D341Med (cell line): ENCODE measurements around the gene LRSAM1.

Experiments used
- DNase-seq: peaks from one replicate; pipeline ENCODE4 v3.0.0; 2012; ENCODE audit warnings: low spot score

Gene LRSAM1

DNA sequence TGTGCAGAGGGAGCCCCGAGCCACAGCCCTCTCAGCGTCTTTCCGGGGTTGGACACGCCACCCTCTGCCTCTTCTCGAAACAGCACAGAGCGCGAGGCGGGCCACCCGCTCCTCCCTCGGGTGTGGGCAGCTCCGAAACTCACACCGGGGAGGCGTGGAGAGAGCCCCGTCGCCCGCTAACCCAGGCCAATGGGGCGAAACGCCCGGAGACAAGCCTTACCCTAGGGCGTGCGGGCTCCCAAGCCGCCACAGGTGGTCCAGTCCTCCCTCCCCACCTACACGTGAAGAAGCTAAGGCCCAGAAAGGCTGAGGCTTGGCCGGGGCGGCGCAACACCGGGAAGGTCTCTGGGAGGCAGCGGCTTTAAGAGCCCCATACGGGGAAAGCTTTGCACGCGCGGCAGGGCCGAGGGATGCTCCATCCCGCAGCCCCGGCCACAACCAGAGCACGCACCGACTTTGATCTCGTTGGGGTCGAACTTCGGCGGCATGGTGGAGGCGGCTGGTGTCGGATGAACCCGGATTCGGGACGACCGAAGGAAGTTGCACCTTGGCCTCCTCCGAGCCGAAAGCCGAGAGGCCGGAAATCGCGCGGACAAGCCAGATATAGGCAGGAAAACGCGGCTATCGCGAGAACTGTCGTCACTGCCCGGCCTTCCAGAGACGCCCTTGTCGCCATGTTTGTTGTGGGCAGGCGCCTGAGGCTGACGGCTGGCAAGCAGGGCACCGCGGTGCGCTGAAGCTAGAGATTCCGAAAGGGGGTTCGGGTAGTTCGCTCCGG is at the start of gene LRSAM1, which contains the start of gene RPL12:
Gene LRSAM1 (plus strand): TSS at position 681 of the 778 bp plus-strand sequence. CDS start 3,018 bp downstream, outside the sequence.
Gene RPL12 (minus strand): TSS at position 577 of the 778 bp plus-strand sequence. CDS start 89 bp downstream, at position 488.
- DNase-seq = peak; percentile 94

GRCh38 chr9:127402401-127403090 is 48.8 kb upstream of the LRSAM1 start:
- no peak for DNase-seq

GRCh38 chr9:127403507-127404192 is 47.7 kb upstream of the LRSAM1 start:
- no peak for DNase-seq

GRCh38 chr9:127404631-127405030 is 46.7 kb upstream of the LRSAM1 start:
- no peak for DNase-seq

GRCh38 chr9:127405344-127406125 is 45.8 kb upstream of the LRSAM1 start:
- DNase-seq = peak; percentile 58

- DNase-seq = no peak
Measured at GRCh38 chr9:127406799-127407491, 44.4 kb upstream of the LRSAM1 start.

DNA sequence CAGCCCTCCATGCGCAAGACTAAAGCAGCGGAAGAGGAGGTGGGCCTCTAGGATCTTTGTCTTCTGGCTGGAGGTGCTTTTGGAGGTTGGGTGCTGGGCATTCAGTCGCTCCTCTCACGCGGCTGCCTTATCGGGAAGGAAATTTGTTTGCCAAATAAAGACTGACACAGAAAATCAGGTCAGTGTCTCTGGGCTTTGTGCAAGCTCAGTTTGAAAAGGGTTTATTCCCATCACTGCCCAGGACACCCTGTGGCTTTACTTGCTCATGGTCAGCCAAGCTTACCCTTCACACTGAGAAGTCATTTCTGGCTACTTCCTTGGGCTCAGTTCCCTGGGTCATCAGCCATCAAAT is 43.8 kb upstream of the LRSAM1 start:
- no peak for DNase-seq

DNA sequence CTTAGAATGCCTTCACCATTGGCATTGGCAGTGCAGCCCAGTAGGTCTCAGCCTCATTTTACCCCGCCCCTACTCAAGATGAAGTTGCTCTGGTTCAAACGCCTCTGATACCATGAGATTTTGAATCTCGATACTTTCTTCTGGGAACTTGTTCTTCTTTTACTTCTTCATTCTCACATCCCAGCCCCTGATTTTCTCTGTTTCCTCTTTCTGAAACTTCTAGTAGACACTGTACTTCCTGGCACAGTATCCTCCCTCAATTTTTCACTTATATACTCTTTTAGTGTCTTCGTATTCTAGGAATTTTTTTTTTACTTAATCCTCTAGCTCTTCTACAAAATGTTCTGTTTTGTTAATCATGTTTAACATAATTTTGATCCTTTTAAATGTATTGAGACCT is 40.2 kb upstream of the LRSAM1 start:
- DNase-seq = no peak

DNA sequence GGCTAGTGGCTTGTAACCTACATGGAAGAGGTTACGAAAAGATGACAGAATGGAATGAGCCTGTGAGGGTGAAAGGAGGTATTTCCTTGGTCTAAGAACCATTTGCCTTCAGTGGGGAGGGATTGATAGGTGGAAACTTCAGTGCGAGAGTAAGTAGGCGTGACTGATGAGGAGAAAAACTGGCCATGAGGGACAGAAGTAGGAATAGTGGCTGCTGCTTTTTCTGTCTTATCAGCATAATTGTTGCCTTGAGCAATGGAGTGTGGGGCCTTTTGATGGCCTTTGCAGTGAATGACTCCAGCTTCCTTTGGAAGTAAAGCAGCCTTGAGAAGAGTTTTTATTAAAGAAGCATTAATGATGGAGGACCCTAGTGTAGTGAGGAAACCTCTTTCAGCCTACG is 36.2 kb upstream of the LRSAM1 start:
- DNase-seq = no peak

DNA sequence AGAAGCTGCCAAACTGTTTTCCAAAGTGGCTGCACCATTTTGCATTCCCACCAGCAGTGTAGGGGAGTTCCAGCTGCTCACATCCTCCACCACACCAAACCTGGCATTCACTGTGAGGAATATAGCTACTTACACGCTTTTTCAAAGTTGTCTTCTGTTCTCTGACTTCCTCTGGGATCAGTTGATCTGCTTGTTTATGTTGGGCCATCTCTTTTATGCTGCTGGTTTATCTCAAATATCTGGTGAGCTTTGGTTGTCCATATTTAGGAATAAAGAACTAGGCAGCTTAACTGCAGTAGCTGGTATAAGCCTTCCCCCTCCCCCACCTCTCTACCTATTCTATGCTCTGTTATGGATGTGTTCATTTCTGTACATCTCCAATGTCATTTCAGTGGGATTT is 35.7 kb upstream of the LRSAM1 start:
- DNase-seq = no peak

GRCh38 chr9:127417131-127418036 is 33.9 kb upstream of the LRSAM1 start:
- DNase-seq = peak; percentile 20

DNA sequence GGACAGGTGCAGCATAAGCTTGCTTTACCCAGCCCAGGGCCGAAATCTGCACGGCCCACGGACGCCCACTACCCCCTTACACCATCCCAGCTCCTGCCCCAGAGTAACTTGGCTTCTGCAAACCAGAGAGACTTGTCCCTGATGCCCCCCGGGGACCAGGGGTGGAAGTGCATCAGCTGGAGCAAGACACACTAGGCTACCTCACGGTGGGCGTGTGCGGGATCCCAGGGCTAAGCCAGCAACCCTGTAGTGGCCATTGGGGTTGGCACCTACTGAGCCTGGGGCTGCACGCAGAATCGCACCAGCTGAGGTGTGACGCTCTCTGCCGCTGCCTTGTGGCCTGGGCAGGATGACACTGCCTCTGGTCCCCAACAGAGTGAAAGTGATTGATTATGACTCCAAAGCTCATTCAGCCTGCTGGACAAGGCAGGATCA is 33.3 kb upstream of the LRSAM1 start:
- peak; percentile 72 for DNase-seq

DNA sequence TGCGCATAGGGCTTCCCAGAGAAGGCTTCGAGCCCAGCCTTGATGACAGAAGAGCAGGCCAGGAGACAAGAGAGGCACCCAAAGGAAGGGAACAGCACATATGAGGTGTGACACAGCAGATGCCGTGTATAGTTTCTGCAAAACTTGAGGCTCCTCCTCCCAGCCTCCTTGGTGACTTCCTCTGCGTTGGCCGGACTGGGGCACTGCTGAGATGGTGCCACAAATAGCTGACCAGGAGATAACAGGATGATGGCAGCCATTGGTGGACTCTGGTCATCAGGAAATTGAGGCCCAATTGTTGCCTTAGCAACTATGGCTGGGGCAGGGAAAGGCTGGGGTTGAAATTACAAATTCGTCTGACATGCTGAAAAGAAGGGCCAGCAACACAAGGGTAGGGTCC is 32.0 kb upstream of the LRSAM1 start:
- no peak for DNase-seq

DNA sequence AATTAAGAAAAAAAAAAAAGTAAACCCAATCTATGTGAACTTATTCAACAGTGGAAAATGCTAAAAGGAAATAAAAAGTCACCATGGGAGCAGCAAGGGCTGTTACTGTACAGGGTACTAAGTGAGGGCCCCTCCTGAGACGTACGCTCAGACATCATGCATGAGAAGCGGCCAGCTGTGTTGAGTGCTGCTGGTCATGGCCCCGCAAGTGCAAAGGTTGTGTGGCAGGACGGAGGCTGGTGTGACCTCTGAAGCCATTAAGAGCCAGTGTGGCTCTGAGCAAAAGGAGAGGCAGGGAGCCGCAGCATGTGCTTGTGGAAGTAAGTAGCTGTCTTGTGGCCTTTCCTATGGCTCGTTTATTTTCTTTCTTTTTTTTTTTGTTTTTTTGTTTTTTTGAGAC is 30.3 kb upstream of the LRSAM1 start:
- no peak for DNase-seq

- no peak for DNase-seq
Measured at GRCh38 chr9:127422133-127422782, 29.1 kb upstream of the LRSAM1 start.

- DNase-seq = no peak
Measured at GRCh38 chr9:127422787-127423186, 28.5 kb upstream of the LRSAM1 start.

GRCh38 chr9:127423476-127423933 is 27.8 kb upstream of the LRSAM1 start:
- DNase-seq = no peak

- DNase-seq = peak; percentile 97
Measured at GRCh38 chr9:127423934-127424675, 27.2 kb upstream of the LRSAM1 start, which contains the start of gene ZNF79. Gene ZNF79 (plus strand): TSS chr9:127424382. CDS start chr9:127424788, 406 bp downstream.

GRCh38 chr9:127424676-127424999 is 26.7 kb upstream of the LRSAM1 start:
- no peak for DNase-seq
